ENCODE measurements around the gene RANBP10.

DNA sequence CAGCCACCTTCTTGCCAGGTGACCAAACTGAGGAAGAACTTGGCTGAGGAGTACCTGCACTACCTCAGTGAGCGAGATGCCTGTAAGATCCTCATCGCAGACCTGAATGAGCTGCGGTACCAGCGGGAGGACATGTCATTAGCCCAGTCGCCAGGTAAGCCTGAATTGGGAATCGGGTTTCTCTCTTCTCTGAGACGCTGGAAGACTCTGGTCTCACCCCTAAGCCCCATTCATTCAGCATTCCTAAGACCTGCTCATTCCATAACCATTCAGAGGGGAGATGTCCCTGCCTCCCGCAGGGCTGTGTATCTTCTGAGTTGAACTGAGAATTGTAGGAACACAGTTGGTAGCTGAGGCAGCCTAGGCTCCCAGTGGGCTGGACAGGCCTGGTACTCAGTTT is 18.8 kb upstream of the RANBP10 start:
- TF ChIP-seq POLR2A (IDR thresholded peaks at IDR 0.05), result no peak
- TF ChIP-seq, protein P1, sequence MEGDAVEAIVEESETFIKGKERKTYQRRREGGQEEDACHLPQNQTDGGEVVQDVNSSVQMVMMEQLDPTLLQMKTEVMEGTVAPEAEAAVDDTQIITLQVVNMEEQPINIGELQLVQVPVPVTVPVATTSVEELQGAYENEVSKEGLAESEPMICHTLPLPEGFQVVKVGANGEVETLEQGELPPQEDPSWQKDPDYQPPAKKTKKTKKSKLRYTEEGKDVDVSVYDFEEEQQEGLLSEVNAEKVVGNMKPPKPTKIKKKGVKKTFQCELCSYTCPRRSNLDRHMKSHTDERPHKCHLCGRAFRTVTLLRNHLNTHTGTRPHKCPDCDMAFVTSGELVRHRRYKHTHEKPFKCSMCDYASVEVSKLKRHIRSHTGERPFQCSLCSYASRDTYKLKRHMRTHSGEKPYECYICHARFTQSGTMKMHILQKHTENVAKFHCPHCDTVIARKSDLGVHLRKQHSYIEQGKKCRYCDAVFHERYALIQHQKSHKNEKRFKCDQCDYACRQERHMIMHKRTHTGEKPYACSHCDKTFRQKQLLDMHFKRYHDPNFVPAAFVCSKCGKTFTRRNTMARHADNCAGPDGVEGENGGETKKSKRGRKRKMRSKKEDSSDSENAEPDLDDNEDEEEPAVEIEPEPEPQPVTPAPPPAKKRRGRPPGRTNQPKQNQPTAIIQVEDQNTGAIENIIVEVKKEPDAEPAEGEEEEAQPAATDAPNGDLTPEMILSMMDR (IDR thresholded peaks at IDR 0.05), result no peak
